ENCODE measurements around the gene VAT1L.

DNA sequence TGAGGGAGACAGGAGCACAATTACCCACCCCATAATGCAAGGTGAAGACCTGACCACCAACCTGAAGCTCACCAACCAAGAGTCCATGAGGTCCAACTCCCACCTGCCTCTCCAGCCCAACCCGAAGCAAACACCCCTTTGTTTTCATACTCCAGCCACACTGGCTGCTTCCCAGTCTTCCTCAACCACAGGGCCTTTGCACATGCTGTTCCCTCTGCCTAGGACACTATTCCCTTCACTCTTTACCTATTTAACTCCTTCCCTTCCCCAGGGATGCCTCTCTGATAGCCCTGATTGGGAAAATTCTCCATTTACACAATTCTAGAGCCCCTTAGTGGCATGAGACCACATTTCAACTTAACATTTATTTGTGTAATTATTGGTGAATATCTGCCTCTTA is 86.0 kb downstream of the VAT1L start:
- TF ChIP-seq, protein P1, sequence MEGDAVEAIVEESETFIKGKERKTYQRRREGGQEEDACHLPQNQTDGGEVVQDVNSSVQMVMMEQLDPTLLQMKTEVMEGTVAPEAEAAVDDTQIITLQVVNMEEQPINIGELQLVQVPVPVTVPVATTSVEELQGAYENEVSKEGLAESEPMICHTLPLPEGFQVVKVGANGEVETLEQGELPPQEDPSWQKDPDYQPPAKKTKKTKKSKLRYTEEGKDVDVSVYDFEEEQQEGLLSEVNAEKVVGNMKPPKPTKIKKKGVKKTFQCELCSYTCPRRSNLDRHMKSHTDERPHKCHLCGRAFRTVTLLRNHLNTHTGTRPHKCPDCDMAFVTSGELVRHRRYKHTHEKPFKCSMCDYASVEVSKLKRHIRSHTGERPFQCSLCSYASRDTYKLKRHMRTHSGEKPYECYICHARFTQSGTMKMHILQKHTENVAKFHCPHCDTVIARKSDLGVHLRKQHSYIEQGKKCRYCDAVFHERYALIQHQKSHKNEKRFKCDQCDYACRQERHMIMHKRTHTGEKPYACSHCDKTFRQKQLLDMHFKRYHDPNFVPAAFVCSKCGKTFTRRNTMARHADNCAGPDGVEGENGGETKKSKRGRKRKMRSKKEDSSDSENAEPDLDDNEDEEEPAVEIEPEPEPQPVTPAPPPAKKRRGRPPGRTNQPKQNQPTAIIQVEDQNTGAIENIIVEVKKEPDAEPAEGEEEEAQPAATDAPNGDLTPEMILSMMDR (IDR thresholded peaks at IDR 0.05) = no peak
- no peak for TF ChIP-seq POLR2A (IDR thresholded peaks at IDR 0.05)

Data from testis (tissue), 2 donors.